ENCODE results near the gene IGF2. TPM values are rescaled to one million over a fixed set of nuclear protein-coding genes. Genes with fewer than 3 reads are reported as not detected.

The IGF2 gene
- polyA plus RNA-seq, 1 experiment: 20.3 TPM

- Histone ChIP-seq H3K4me3 (ENCODE audit: low read depth, low read length) (no peak overlapping the region), H3K36me3 (ENCODE audit: control insufficient read depth, insufficient read depth, low read length) (no peaks in the 10 kb centered on the region), H3K27me3 (ENCODE audit: control insufficient read depth, insufficient read depth, low read length) (peaks cover 27% of the 10 kb centered on the region)
- TF ChIP-seq CTCF (IDR thresholded peaks at IDR 0.05; ENCODE audit: insufficient read depth, low read depth, low read length): no peak
- ChIA-PET CTCF (interaction anchor here (1.2 to 21.8 kb wide), 10 partner anchors 9 to 508 kb away, joined by 3 to 1066 read pairs (median 53); no protein-coding TSS in a partner anchor), POLR2A (no interaction called here)
- DNase-seq (ENCODE audit: low read depth): no peak
Observed at GRCh38 chr11:2148595-2148994, 9.4 kb upstream of the IGF2 start.

- Histone ChIP-seq H3K4me3 (ENCODE audit: low read depth, low read length) (no peak overlapping the region), H3K27me3 (ENCODE audit: control insufficient read depth, insufficient read depth, low read length) (peaks cover 32% of the 10 kb centered on the region), H3K36me3 (ENCODE audit: control insufficient read depth, insufficient read depth, low read length) (no peaks in the 10 kb centered on the region)
- no peak for TF ChIP-seq CTCF (IDR thresholded peaks at IDR 0.05; ENCODE audit: insufficient read depth, low read depth, low read length)
- POLR2A ChIA-PET: no interaction called here
- CTCF ChIA-PET: interaction anchor here (1.0 to 21.8 kb wide), 7 partner anchors 9 to 454 kb away, joined by 3 to 1066 read pairs (median 4); no protein-coding TSS in a partner anchor
- no peak for DNase-seq (ENCODE audit: low read depth)
Observed at GRCh38 chr11:2147391-2147790, 8.2 kb upstream of the IGF2 start.

GRCh38 chr11:2146051-2146450 is 6.9 kb upstream of the IGF2 start:
- POLR2A ChIA-PET: no interaction called here
- CTCF ChIA-PET: interaction anchor here (1.7 to 21.8 kb wide), 2 partner anchors 115 to 263 kb away, joined by 4 to 1066 read pairs; no protein-coding TSS in a partner anchor
- no peak for DNase-seq (ENCODE audit: low read depth)
- Histone ChIP-seq H3K27me3 (ENCODE audit: control insufficient read depth, insufficient read depth, low read length) (peaks cover 34% of the 10 kb centered on the region), H3K4me3 (ENCODE audit: low read depth, low read length) (no peak overlapping the region), H3K36me3 (ENCODE audit: control insufficient read depth, insufficient read depth, low read length) (no peaks in the 10 kb centered on the region)
- TF ChIP-seq CTCF (IDR thresholded peaks at IDR 0.05; ENCODE audit: insufficient read depth, low read depth, low read length): no peak

DNA sequence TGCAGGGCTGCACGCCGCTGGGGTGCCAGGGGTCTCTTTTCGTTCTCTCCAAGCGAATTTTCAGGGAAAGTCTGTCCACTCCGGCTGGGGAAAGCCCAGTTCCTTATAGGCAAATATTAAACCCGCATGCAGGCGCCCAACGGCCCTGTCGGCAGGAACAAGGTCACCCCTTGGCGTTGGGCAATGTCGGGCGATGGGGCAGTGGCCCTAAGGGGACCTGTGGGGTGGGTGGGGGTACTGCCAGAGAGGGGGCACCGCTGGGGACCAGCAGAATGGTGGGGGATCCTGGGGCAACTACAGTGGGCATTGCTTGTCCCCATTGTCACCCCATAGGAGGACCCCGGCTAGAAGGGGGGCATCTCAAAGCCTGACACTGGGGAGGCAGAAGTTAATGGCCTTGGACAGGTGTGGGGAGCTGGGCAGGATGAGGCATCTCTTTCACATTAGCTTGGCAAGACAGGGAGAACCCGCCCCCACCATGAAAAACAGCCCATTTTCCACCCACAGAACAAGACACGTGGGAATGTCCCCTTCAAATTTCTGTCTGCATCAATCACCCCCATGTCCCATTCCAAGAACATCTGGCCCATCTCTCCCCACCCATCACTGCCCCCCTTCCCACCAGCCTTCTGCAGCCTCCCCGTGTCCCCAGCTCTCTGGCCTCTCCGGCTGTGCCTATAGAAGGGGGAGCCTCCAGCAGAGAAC is 5.5 kb upstream of the IGF2 start:
- DNase-seq (ENCODE audit: low read depth): no peak
- TF ChIP-seq CTCF (IDR thresholded peaks at IDR 0.05; ENCODE audit: insufficient read depth, low read depth, low read length): no peak

GRCh38 chr11:2143799-2144543 is 4.8 kb upstream of the IGF2 start:
- CTCF ChIA-PET: interaction anchor here (0.6 to 21.8 kb wide), 5 partner anchors 8 to 525 kb away, joined by 3 to 1066 read pairs (median 4); no protein-coding TSS in a partner anchor
- TF ChIP-seq CTCF (IDR thresholded peaks at IDR 0.05; ENCODE audit: insufficient read depth, low read depth, low read length): no peak
- Histone ChIP-seq H3K36me3 (ENCODE audit: control insufficient read depth, insufficient read depth, low read length) (no peaks in the 10 kb centered on the region), H3K4me3 (ENCODE audit: low read depth, low read length) (no peak overlapping the region), H3K27me3 (ENCODE audit: control insufficient read depth, insufficient read depth, low read length) (peaks cover 33% of the 10 kb centered on the region)
- DNase-seq (ENCODE audit: low read depth): no peak
- POLR2A ChIA-PET: no interaction called here

More for the DNA sequence above, 5.5 kb upstream of the IGF2 start:
- ChIA-PET POLR2A (no interaction called here), CTCF (interaction anchor here (21.8 kb wide), 1 partner anchor 114 kb away, joined by 1066 read pairs; no protein-coding TSS in a partner anchor)
- H3K36me3 ChIP-seq (ENCODE audit: control insufficient read depth, insufficient read depth, low read length): no peaks in the 10 kb centered on the region
- peaks cover 33% of the 10 kb centered on the region for H3K27me3 ChIP-seq (ENCODE audit: control insufficient read depth, insufficient read depth, low read length)
- no peak overlapping the region for H3K4me3 ChIP-seq (ENCODE audit: low read depth, low read length)
